Endothelial cell of umbilical vein (primary cell): ENCODE results near the gene TMEM250. TPM values are rescaled to one million over a fixed set of nuclear protein-coding genes. Genes with fewer than 3 reads are reported as not detected.

Experiments
- BruUV-seq: library from RNA; stranded (reverse); fragments of 400-500 nt; replicated peaks from 2 replicates; lab custom pipeline; 2021; lab: Mats Ljungman, UMichigan
- CTCF ChIA-PET: fragments of 300-600, 350-600 bp; sonication (Branson Sonifier 250); formaldehyde crosslinking; loops from one replicate; lab custom pipeline; 2021; ENCODE audit warnings: antibody characterized with exemption, inconsistent platforms; lab: Charles Lee
- POLR2A ChIA-PET: fragments of 300-600, 350-600 bp; sonication (Branson Sonifier 250); formaldehyde crosslinking; loops from one replicate; lab custom pipeline; 2021; ENCODE audit warnings: antibody characterized with exemption, inconsistent platforms; lab: Charles Lee
- DNase-seq: peaks from one replicate; pipeline ENCODE4 v3.0.0-alpha.2; 2011; ENCODE audit warnings: low read depth, low spot score
- FAIRE-seq: peaks from 2 replicates; lab custom pipeline; 2011; peaks lifted over from hg19 to GRCh38; lab: Jason Lieb, UNC
- H2AFZ ChIP-seq: 2 replicates; pipeline ENCODE4 v1.6.0; 2012; ENCODE audit warnings: low read depth, low read length, control low read depth, inconsistent platforms
- H3K27ac ChIP-seq: 2 replicates; pipeline ENCODE4 v1.5.1; 2011; ENCODE audit warnings: low read depth, mild to moderate bottlenecking, control low read depth, low read length, moderate library complexity; ENCODE audit not compliant: insufficient read depth
- H3K27me3 ChIP-seq, 2 experiments: 2 replicates each; pipeline versions ENCODE4 v1.6.0 to v1.6.1; 2011; ENCODE audit warnings: low read length in 2 of 2, mixed read lengths in 1 of 2; ENCODE audit not compliant: control insufficient read depth in 2 of 2, insufficient read depth in 2 of 2
- H3K36me3 ChIP-seq, 2 experiments: 2 replicates in 1 of 2; 3 replicates in 1 of 2; pipeline ENCODE4 v1.5.1; 2011; ENCODE audit warnings: low read length in 2 of 2, mild to moderate bottlenecking in 1 of 2, moderate library complexity in 1 of 2; ENCODE audit not compliant: control insufficient read depth in 2 of 2, insufficient read depth in 2 of 2; ENCODE audit errors: extremely low read depth in 1 of 2
- H3K4me1 ChIP-seq: 3 replicates; pipeline ENCODE4 v1.5.1; 2011; ENCODE audit warnings: mild to moderate bottlenecking, low read length; ENCODE audit not compliant: control insufficient read depth, insufficient read depth; ENCODE audit errors: extremely low read depth
- H3K4me2 ChIP-seq: 2 replicates; pipeline ENCODE4 v1.6.1; 2011; ENCODE audit warnings: low read length, control low read depth, mixed read lengths; ENCODE audit not compliant: insufficient read depth
- H3K4me3 ChIP-seq, 3 experiments: fragments of 200-600 bp in 1 of 3; sonication (generic), shearing (Covaris generic) in 1 of 3; replicated peaks in 1 of 3; 2 replicates each; pipeline ENCODE4 v1.5.1; 2011 to 2016; ENCODE audit warnings: control low read depth in 3 of 3, low read length in 3 of 3, mild to moderate bottlenecking in 2 of 3, inconsistent platforms in 1 of 3, low read depth in 1 of 3, moderate library complexity in 1 of 3; ENCODE audit not compliant: insufficient read depth in 1 of 3
- H3K79me2 ChIP-seq: 2 replicates; pipeline ENCODE4 v1.6.0; 2012; ENCODE audit warnings: low read length, inconsistent platforms; ENCODE audit not compliant: control insufficient read depth, insufficient read depth
- H3K9ac ChIP-seq: replicated peaks from 2 replicates; pipeline ENCODE3; 2011; ENCODE audit warnings: low read length, control low read depth; ENCODE audit not compliant: insufficient read depth; ENCODE audit errors: extremely low read depth
- H3K9me1 ChIP-seq: replicated peaks from 3 replicates; pipeline ENCODE4 v1.6.0; 2011; ENCODE audit warnings: mild to moderate bottlenecking, low read length; ENCODE audit not compliant: control insufficient read depth, insufficient read depth; ENCODE audit errors: extremely low read depth
- H3K9me3 ChIP-seq: replicated peaks from 2 replicates; pipeline ENCODE4 v1.5.1; 2012; ENCODE audit warnings: low read length, inconsistent platforms; ENCODE audit not compliant: control insufficient read depth, insufficient read depth
- H4K20me1 ChIP-seq: replicated peaks from 2 replicates; pipeline ENCODE3; 2011; ENCODE audit warnings: mild to moderate bottlenecking, low read length; ENCODE audit not compliant: control insufficient read depth, insufficient read depth; ENCODE audit errors: extremely low read depth
- JUN ChIP-seq: IDR thresholded peaks from 2 replicates; pipeline ENCODE4 v1.6.1; 2011; ENCODE audit warnings: borderline replicate concordance, low read depth; ENCODE audit not compliant: insufficient read length, insufficient read depth
- dilution Hi-C: fragments of 300-500 bp; cut with MboI; formaldehyde crosslinking; loops from one replicate; pipeline ENCODE4 v1.15.0; 2019; ENCODE audit warnings: low sequenced_read_pairs; ENCODE audit not compliant: extremely low pct_ligation_motif_present
- intact Hi-C: fragments of 100-400 bp; cut with micrococcal nuclease; formaldehyde crosslinking; loops from one replicate; pipeline ENCODE4 v1.10.0; 2022
- polyA plus RNA-seq, 4 experiments: library from polyadenylated mRNA; depleted of rRNA in 3 of 4; stranded (reverse) in 3 of 4; unstranded in 1 of 4; fragments of >200 nt; gene quantifications; 2 replicates each; pipeline versions ENCODE4 v1.2.1 to v1.2.3, GENCODE V29; 2011 to 2012; ENCODE audit warnings: missing spikeins in 1 of 4
- total RNA-seq: library from RNA; stranded (reverse); gene quantifications from 2 replicates; pipeline ENCODE4 v1.2.3, GENCODE V29; 2021
- TF ChIP-seq, protein P1 (sequence below), 2 donors: IDR thresholded peaks; 1 replicate in 1 of 2; 2 replicates in 1 of 2; pipeline ENCODE4 v1.5.1; 2011; ENCODE audit warnings: low read length in 2 of 2, mild to moderate bottlenecking in 2 of 2, moderate library complexity in 2 of 2, control low read depth in 1 of 2, inconsistent platforms in 1 of 2, low read depth in 1 of 2; ENCODE audit not compliant: insufficient read depth in 1 of 2; ENCODE audit errors: extremely low read depth in 1 of 2

The TMEM250 gene
- total and polyA plus RNA-seq, 2 donors (not counting 3 experiments of a cell fraction or from before 2014, with no cell fraction given), result 24.9 to 49.9 TPM

DNA sequence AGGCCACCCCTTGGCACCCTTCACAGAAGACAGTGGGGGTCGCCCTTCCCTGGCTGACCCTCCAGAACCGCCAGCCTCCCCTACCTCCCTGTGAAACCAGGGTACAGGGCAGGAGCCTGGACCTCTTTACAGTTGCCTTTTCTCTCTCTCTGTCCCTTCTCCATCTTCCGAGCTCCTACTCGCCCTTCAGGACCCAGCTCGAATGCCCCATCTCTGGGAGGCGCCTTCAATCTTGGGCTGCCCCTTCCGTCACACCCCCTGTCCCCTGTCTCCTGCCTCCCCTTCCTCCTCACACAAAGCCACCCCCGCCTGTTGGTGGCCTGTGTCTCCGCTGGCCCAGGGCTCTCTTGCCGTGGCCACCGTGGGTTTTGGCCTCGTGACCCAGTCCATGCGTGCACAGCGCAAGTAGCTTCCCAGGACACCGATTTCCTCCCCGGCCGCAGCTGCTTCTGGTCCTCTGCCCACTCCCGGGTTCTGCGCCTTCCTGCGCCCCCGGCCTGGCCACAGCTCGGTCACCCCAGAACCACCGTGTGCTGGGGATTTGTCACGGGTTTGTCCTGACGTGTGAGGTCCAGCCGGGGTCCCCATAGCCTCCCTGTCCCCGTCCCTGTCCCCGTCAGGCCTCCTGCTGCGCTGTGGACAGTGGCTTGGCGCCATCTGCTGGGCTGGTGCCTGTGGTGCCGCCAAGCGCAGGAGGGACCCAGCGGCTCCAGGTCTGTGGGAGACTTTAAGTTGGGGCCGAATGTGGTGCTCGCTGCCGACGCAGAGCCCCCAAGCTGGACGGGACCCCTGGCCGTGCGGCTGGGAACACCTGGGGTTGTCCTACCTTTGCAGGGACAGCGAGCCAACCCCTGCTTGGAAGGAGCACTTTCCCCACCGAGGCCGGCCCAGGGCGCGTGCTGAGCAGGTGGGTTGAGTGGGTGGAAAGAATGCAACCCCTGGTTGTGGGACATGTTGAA is 4.0 kb upstream of the TMEM250 start:
- Histone ChIP-seq H3K27ac (no peak overlapping the region), H4K20me1 (no peaks in the 10 kb centered on the region), H3K79me2 (peaks cover 2% of the 10 kb centered on the region), H3K27me3 (peaks cover 0 to 3% of the 10 kb centered on the region in 2 experiments), H3K4me1 (peaks cover 8% of the 10 kb centered on the region), H3K36me3 (no peaks in the 10 kb centered on the region), H3K9me3 (no peaks in the 10 kb centered on the region), H3K9me1 (no peaks in the 10 kb centered on the region), H2AFZ (peak overlapping the region; percentile 47), H3K4me2 (no peak overlapping the region), H3K9ac (no peak overlapping the region), H3K4me3 (no peak overlapping the region)
- FAIRE-seq, result peak; percentile 84
- BruUV-seq, result no TSS peak
- POLR2A ChIA-PET, result no interaction called here
- dilution Hi-C loops, result no loop called here
- CTCF ChIA-PET, result interaction anchor here (0.6 to 7.2 kb wide), 39 partner anchors 9 to 421 kb away, joined by 3 to 211 read pairs (median 5); partner anchors contain the start of genes KCNT1, NACC2 and UBAC1
- DNase-seq, result peak; percentile 59
- TF ChIP-seq, protein P1, sequence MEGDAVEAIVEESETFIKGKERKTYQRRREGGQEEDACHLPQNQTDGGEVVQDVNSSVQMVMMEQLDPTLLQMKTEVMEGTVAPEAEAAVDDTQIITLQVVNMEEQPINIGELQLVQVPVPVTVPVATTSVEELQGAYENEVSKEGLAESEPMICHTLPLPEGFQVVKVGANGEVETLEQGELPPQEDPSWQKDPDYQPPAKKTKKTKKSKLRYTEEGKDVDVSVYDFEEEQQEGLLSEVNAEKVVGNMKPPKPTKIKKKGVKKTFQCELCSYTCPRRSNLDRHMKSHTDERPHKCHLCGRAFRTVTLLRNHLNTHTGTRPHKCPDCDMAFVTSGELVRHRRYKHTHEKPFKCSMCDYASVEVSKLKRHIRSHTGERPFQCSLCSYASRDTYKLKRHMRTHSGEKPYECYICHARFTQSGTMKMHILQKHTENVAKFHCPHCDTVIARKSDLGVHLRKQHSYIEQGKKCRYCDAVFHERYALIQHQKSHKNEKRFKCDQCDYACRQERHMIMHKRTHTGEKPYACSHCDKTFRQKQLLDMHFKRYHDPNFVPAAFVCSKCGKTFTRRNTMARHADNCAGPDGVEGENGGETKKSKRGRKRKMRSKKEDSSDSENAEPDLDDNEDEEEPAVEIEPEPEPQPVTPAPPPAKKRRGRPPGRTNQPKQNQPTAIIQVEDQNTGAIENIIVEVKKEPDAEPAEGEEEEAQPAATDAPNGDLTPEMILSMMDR (IDR thresholded peaks at IDR 0.05; ENCODE audit: extremely low read depth in 1 of 2, insufficient read depth in 1 of 2, low read depth in 1 of 2, low read length in 2 of 2), result peak; percentile 97 to 98
- TF ChIP-seq JUN, result no peak
- intact Hi-C loops, result loop anchor here (1.0 to 2.0 kb wide), 6 partner anchors 33 to 520 kb away; partner anchors contain the start of gene KCNT1
